HepG2 (cell line): ENCODE results near the gene FXYD6. TPM values are rescaled to one million over a fixed set of nuclear protein-coding genes. Genes with fewer than 3 reads are reported as not detected.

Source experiments
- ATAC-seq: fragments of 200-7000 bp; cut with Tn5 transposase; 3 replicates; pipeline ENCODE4 v1.9.1; 2020; ENCODE audit warnings: mild to moderate bottlenecking, moderate library complexity
- BruUV-seq: library from RNA; stranded (reverse); fragments of 400-500 nt; replicated peaks from 2 replicates; lab custom pipeline; 2021; lab: Mats Ljungman, UMichigan
- CTCF ChIA-PET: fragments of 300-600 bp; formaldehyde crosslinking; extraction: SDS; loops from one replicate; lab custom pipeline; 2021; ENCODE audit warnings: low total read pairs, inconsistent platforms, low intra/inter-chr PET ratio; lab: Yijun Ruan, JAX
- POLR2A ChIA-PET: fragments of 350-600 bp; sonication (Branson Sonifier 250); formaldehyde crosslinking; loops from one replicate; lab custom pipeline; 2020; ENCODE audit warnings: antibody characterized with exemption, inconsistent platforms; lab: Yijun Ruan, JAX
- DNase-seq: peaks from one replicate; pipeline ENCODE4 v3.0.0-alpha.2; 2015; ENCODE audit warnings: low spot score
- FAIRE-seq: peaks from 3 replicates; lab custom pipeline; 2011; peaks lifted over from hg19 to GRCh38; lab: Jason Lieb, UNC
- H2AFZ ChIP-seq: one replicate; pipeline ENCODE4 v1.6.1; 2011; ENCODE audit warnings: low read length, inconsistent platforms
- H3K27ac ChIP-seq: fragments of 300-600 bp; 3 replicates; pipeline ENCODE4 v1.8.0; 2011; ENCODE audit warnings: mixed run types, mild to moderate bottlenecking, mixed read lengths, low read length, inconsistent platforms; ENCODE audit not compliant: insufficient read depth; ENCODE audit errors: extremely low read length
- H3K27me3 ChIP-seq, 2 experiments: fragments of 200-600 bp in 1 of 2; 2 replicates in 1 of 2; 3 replicates in 1 of 2; pipeline versions ENCODE4 v1.6.0 to v1.8.0; 2011; ENCODE audit warnings: low read length in 2 of 2, mild to moderate bottlenecking in 2 of 2, moderate library complexity in 2 of 2, inconsistent platforms in 1 of 2; ENCODE audit not compliant: insufficient read depth in 2 of 2, control insufficient read depth in 1 of 2
- H3K36me3 ChIP-seq, 2 experiments: fragments of 200-600 bp in 1 of 2; replicated peaks in 1 of 2; 2 replicates in 1 of 2; 3 replicates in 1 of 2; pipeline versions ENCODE4 v1.5.1 to v1.8.0; 2011; ENCODE audit warnings: low read length in 2 of 2, inconsistent platforms in 1 of 2; ENCODE audit not compliant: insufficient read depth in 2 of 2, control insufficient read depth in 1 of 2
- H3K4me1 ChIP-seq: 2 replicates; pipeline ENCODE4 v1.5.1; 2012; ENCODE audit warnings: low read length, inconsistent platforms; ENCODE audit not compliant: insufficient read depth
- H3K4me2 ChIP-seq: 2 replicates; pipeline ENCODE4 v1.6.0; 2011; ENCODE audit warnings: low read depth, low read length, inconsistent platforms
- H3K4me3 ChIP-seq, 3 experiments: fragments of 200-600 bp in 1 of 3; sonication (generic), shearing (Covaris generic) in 1 of 3; replicated peaks in 1 of 3; 2 replicates each; pipeline ENCODE4 v1.5.1; 2011 to 2016; ENCODE audit warnings: low read length in 3 of 3, inconsistent platforms in 2 of 3, low read depth in 2 of 3, mild to moderate bottlenecking in 2 of 3, control low read depth in 1 of 3, mixed read lengths in 1 of 3; ENCODE audit not compliant: insufficient read depth in 1 of 3
- H3K79me2 ChIP-seq: one replicate; pipeline ENCODE4 v1.6.1; 2011; ENCODE audit warnings: low read length, inconsistent platforms; ENCODE audit not compliant: insufficient read depth
- H3K9ac ChIP-seq: 2 replicates; pipeline ENCODE4 v1.6.0; 2011; ENCODE audit warnings: mild to moderate bottlenecking, low read depth, low read length, inconsistent platforms; ENCODE audit not compliant: insufficient read depth
- H3K9me3 ChIP-seq: 2 replicates; pipeline ENCODE4 v1.5.1; 2012; ENCODE audit warnings: mild to moderate bottlenecking, low read length
- H4K20me1 ChIP-seq: 2 replicates; pipeline ENCODE4 v1.6.0; 2011; ENCODE audit warnings: inconsistent platforms, mild to moderate bottlenecking, low read length, moderate library complexity; ENCODE audit not compliant: insufficient read depth
- NFE2 ChIP-seq: sonication (generic); formaldehyde crosslinking; IDR thresholded peaks from 2 replicates; pipeline ENCODE4 v1.4.0; 2020; ENCODE audit warnings: missing genetic modification reagents
- SRY ChIP-seq: sonication (generic); formaldehyde crosslinking; IDR thresholded peaks from 2 replicates; pipeline ENCODE4 v1.8.0; 2022; ENCODE audit warnings: mild to moderate bottlenecking, missing genetic modification reagents
- ZFP36 ChIP-seq: fragments of 150-350 bp; IDR thresholded peaks from 2 replicates; pipeline ENCODE4 v1.6.1; 2018; ENCODE audit warnings: borderline replicate concordance, low read length, low read depth; ENCODE audit not compliant: partially characterized antibody
- ZFYVE20 ChIP-seq: sonication (generic); formaldehyde crosslinking; IDR thresholded peaks from 2 replicates; pipeline ENCODE4 v1.8.0; 2023; ENCODE audit warnings: low read depth, mild to moderate bottlenecking, moderate library complexity, missing genetic modification reagents, borderline replicate concordance
- ZNF296 ChIP-seq: sonication (generic); formaldehyde crosslinking; conservative IDR thresholded peaks from 2 replicates; pipeline ENCODE4 v1.5.0; 2020; ENCODE audit warnings: mild to moderate bottlenecking, missing genetic modification reagents
- WGBS: methylation state at CpG from one replicate; pipeline ENCODE4 v1.1.6; 2017; ENCODE audit warnings: low lambda C conversion rate; 5-methylcytosine and 5-hydroxymethylcytosine counted together
- in situ Hi-C: cut with HindIII; loops from 2 replicates; pipeline ENCODE4 v1.10.0; 2017; ENCODE audit warnings: low pct_unique_long_range_greater_than_20kb; ENCODE audit not compliant: extremely low pct_ligation_motif_present
- intact Hi-C: fragments of 100-400 bp; cut with micrococcal nuclease; formaldehyde crosslinking; loops from one replicate; pipeline ENCODE4 v1.10.0; 2022; ENCODE audit not compliant: unreplicated experiment
- polyA plus RNA-seq, 8 experiments: library from polyadenylated mRNA; depleted of rRNA in 3 of 8; stranded (reverse) in 7 of 8; unstranded in 1 of 8; fragments of >200 nt; fragmentation: Illumina TruSeq in 4 of 8; extraction: Trizol in 4 of 8; gene quantifications; 2 replicates each; pipeline versions ENCODE4 v1.2.1 to v1.2.3, GENCODE V29; 2011 to 2016; ENCODE audit warnings: low read depth in 4 of 8, missing spikeins in 1 of 8, mixed read lengths in 1 of 8; ENCODE audit not compliant: insufficient read depth in 1 of 8
- total RNA-seq, 5 experiments: library from RNA; depleted of rRNA; stranded (reverse); fragments of >200 nt; fragmentation: Illumina TruSeq; extraction: Trizol; gene quantifications; 2 replicates each; pipeline ENCODE4 v1.2.3, GENCODE V29; 2016; ENCODE audit warnings: low read depth in 1 of 5
- TF ChIP-seq, protein P1 (sequence below): sonication (generic); formaldehyde crosslinking; IDR thresholded peaks from 2 replicates; pipeline ENCODE4 v1.5.1; 2020; ENCODE audit warnings: mild to moderate bottlenecking, missing genetic modification reagents
- TF ChIP-seq, protein P2 (sequence below): IDR thresholded peaks from 2 replicates; pipeline ENCODE4 v1.6.1; 2012; ENCODE audit warnings: inconsistent platforms
- TF ChIP-seq, protein P3 (sequence below): sonication (generic); formaldehyde crosslinking; conservative IDR thresholded peaks from 2 replicates; pipeline ENCODE4 v1.4.0; 2020; ENCODE audit warnings: missing genetic modification reagents
- TF ChIP-seq, protein P4 (sequence below): fragments of 450-650 bp; IDR thresholded peaks from 2 replicates; pipeline ENCODE4 v1.6.1; 2016

FXYD6 gene
- total and polyA plus RNA-seq, 2 of the 13 experiments (the other 11 are each of a cell fraction or from before 2014, with no cell fraction given), result not detected

DNA sequence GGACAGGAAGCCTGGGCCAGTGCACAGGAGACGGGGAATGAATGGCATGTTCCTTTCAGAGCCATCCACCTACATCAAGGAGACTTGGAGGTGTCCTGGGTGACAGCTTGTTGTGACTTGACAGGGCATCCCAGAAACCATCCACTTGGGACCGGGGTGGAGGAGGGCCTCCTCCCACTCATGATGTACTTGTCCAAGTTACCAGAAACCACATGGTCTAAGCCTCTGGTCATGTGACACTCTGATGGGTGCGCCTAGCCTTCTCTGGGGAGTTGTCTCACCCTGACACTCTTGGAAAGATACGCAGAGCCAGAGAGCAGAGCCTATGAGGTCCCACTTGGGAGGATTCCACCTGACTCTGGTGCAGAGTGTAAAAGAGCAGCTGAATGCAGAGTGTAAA is 21.6 kb upstream of the FXYD6 start:
- intact Hi-C loops, result no loop called here
- Histone ChIP-seq H3K4me2 (no peak overlapping the region), H3K4me3 (no peak overlapping the region), H3K9ac (no peak overlapping the region), H3K27ac (no peak overlapping the region), H3K27me3 (peaks cover 2 to 40% of the 10 kb centered on the region in 2 experiments; a peak in 3 of 5 replicates), H3K79me2 (no peaks in the 10 kb centered on the region), H2AFZ (no peak overlapping the region), H4K20me1 (no peaks in the 10 kb centered on the region), H3K4me1 (no peaks in the 10 kb centered on the region), H3K36me3 (no peaks in the 10 kb centered on the region), H3K9me3 (no peaks in the 10 kb centered on the region)
- WGBS, result 0% methylated on average over 1 of the region's 4 CpGs
- ChIA-PET CTCF (no interaction called here), POLR2A (no interaction called here)
- no peak for TF ChIP-seq SRY (CRISPR knock-in tag)
- TF ChIP-seq ZFP36, result no peak
- TF ChIP-seq, protein P1, sequence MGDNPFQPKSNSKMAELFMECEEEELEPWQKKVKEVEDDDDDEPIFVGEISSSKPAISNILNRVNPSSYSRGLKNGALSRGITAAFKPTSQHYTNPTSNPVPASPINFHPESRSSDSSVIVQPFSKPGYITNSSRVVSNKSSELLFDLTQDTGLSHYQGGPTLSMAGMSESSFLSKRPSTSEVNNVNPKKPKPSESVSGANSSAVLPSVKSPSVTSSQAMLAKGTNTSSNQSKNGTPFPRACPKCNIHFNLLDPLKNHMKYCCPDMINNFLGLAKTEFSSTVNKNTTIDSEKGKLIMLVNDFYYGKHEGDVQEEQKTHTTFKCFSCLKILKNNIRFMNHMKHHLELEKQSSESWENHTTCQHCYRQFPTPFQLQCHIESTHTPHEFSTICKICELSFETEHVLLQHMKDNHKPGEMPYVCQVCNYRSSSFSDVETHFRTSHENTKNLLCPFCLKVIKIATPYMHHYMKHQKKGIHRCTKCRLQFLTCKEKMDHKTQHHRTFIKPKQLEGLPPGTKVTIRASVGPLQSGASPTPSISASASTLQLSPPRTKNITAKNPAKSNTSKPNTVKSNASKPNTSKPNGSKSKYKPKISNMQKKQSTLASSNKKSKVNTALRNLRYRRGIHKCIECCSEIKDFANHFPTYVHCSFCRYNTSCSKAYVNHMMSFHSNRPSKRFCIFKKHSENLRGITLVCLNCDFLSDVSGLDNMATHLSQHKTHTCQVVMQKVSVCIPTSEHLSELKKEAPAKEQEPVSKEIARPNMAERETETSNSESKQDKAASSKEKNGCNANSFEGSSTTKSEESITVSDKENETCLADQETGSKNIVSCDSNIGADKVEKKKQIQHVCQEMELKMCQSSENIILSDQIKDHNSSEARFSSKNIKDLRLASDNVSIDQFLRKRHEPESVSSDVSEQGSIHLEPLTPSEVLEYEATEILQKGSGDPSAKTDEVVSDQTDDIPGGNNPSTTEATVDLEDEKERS (CRISPR knock-in tag), result no peak
- TF ChIP-seq NFE2, result no peak
- TF ChIP-seq, protein P2, sequence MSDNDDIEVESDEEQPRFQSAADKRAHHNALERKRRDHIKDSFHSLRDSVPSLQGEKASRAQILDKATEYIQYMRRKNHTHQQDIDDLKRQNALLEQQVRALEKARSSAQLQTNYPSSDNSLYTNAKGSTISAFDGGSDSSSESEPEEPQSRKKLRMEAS, result no peak
- no peak for TF ChIP-seq ZNF296 (CRISPR knock-in tag)
- TF ChIP-seq ZFYVE20 (CRISPR knock-in tag), result no peak
- TF ChIP-seq, protein P3, sequence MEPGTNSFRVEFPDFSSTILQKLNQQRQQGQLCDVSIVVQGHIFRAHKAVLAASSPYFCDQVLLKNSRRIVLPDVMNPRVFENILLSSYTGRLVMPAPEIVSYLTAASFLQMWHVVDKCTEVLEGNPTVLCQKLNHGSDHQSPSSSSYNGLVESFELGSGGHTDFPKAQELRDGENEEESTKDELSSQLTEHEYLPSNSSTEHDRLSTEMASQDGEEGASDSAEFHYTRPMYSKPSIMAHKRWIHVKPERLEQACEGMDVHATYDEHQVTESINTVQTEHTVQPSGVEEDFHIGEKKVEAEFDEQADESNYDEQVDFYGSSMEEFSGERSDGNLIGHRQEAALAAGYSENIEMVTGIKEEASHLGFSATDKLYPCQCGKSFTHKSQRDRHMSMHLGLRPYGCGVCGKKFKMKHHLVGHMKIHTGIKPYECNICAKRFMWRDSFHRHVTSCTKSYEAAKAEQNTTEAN, result no peak
- TF ChIP-seq, protein P4, sequence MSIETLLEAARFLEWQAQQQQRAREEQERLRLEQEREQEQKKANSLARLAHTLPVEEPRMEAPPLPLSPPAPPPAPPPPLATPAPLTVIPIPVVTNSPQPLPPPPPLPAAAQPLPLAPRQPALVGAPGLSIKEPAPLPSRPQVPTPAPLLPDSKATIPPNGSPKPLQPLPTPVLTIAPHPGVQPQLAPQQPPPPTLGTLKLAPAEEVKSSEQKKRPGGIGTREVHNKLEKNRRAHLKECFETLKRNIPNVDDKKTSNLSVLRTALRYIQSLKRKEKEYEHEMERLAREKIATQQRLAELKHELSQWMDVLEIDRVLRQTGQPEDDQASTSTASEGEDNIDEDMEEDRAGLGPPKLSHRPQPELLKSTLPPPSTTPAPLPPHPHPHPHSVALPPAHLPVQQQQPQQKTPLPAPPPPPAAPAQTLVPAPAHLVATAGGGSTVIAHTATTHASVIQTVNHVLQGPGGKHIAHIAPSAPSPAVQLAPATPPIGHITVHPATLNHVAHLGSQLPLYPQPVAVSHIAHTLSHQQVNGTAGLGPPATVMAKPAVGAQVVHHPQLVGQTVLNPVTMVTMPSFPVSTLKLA, result peak; percentile 76
- no peak for DNase-seq
- no peak for ATAC-seq
- in situ Hi-C loops, result no loop called here
- FAIRE-seq, result no peak
- BruUV-seq, result no TSS peak
